ENCODE measurements around the gene PKMYT1.

Gene PKMYT1

DNA sequence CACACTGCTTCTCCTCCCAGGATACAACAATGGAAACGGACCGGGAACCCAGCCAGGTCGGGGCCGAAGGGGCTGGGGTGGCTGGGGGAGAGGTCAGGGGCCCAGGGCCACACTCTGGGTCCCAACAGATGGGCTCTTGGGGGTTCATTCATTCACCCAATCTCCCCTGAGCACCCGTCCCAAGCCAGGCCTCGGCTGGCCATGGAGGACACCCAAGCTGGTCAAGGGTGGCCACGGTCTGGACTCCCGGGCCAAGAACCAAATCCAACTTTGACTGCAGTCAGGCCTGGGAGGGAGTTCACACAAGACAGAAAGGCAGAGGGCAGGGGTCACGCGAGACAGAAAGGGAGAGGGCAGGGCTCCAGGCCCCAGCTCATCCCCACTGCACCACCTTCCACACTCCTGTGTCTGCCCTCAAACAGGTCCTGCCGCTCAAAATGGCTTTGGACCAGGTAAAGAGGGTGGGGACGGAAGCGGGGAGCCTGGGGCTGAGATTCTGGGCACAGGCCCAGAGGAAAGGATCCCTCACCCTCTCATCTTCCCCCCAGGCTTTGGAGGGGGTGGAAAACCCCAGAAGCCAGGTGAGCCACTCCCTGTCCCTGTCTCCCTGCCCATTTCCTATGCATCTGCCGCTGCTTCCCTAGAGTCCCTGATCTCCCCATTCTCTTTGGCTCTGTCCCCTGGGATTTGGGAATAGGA lies 12.3 kb upstream of the PKMYT1 start:
- no peak for DNase-seq

- DNase-seq = no peak
Observed at GRCh38 chr16:2991566-2992261, 11.5 kb upstream of the PKMYT1 start.

- no peak for DNase-seq
Observed at GRCh38 chr16:2990891-2991290, 10.6 kb upstream of the PKMYT1 start.

GRCh38 chr16:2988590-2989099 lies 8.4 kb upstream of the PKMYT1 start:
- DNase-seq = peak in 1 of 2 experiments; percentile 50

GRCh38 chr16:2987833-2988232 lies 7.6 kb upstream of the PKMYT1 start:
- peak; percentile 90 to 92 for DNase-seq

DNA sequence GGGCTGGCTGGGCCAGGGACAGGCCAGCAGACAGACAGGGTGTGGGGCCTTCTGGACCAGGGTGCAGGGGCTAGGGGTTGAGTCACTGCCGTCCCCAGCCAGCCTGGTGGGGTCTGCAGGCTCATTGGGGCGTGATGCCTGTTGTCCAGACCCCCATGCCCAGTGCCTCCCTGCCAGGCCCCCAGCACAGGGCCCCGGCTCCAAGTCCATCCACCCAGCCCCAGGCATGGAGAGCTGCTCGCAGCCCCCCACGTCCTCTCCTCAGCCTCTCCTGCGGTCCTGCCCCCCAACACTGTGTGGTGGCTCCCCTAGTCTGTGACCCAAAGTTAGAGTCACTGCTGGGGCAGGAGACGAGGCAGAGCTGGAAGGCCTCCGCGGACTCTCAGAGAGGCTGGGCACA lies 7.0 kb upstream of the PKMYT1 start:
- no peak for DNase-seq

DNA sequence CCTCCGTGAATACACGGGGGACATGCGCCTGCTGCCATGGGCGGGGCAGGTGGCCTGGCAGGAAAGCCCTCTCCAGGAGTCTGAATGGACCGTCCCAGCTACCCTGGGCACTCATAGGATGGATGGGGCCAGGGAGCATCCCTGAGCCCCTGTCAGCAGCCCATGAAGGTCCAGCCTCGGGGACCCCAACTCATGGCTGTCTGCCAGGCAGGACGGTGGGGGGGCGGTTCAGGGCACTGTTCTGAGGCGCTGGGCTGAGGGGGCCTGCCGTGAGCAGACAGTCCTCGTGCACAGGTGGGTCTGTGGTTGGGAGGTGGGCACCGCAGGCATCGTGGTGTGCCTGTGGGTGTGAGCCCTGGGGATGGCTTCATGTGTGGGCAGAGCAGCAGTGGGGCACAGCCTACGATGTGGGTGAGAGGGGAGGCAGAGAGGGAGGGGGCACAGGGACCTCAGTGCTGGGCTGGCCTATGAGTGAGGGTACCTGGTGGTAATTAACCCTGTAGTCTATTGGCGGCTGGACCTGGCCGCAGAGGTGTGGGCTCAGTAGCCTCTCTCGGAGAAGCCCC lies 6.5 kb upstream of the PKMYT1 start:
- no peak for DNase-seq

DNA sequence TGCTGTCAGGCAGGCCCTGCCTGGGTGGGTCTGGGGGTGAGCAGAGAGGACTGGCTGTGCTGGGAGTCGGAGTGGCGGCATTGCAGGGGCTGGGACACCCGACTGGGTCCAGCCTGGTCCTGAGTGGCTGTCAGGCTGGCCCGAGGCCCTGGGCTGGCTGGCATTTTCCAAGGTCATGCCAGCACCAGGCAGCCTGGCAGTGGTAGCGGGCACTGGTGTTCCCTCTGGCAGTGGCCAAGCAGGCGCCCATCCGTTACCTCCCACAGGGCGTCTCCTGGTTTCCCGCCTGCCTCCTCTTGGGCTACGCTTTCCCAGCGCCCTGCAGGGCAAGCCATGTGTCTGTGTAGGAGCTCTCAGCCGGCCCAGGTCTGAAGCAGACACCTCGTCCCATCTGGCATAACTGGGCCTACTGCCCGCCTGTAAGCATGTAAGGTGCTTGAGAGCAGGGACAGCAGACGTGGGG lies 5.7 kb upstream of the PKMYT1 start:
- DNase-seq = peak; percentile 93 to 97

DNA sequence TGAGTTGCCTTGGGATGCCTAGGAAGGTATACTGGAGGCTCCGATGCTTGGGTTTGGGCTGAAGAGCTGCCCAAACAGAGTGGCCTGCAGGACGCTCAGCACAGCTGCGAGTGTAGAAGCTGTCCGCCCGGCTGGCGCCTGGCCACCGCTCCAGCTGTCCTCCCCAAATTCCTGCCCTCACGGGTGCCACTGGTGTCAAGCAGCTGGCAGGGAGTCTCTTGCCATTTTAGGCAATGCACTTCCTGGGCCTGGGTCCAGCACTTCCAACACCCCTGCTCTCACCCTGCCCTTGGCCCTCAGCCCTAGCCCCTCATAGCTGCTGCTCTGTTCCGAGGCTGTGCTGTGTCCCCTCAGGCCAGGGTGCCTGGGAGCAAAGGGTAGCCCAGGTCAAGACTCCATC lies 5.2 kb upstream of the PKMYT1 start:
- DNase-seq = peak; percentile 31 to 61

DNA sequence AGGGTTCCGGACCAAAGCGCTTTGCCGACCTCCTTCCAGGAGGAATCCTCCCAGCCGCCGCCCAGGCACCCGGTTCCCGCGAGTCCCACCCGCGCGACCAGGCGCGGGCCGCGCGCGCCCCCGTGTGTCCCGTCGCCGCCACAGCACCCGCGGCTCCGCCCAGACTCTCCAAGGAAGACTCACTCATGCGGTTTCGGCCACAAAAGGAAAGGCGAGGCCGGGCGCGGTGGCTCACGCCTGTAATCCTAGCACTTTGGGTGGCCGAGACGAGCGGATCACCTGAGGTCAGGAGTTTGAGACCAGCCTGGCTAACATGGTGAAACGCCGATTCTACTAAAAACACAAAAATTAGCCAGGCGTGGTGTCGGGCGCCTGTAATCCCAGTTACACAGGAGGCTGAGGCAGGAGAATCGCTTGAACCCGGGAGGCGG lies 3.5 kb upstream of the PKMYT1 start:
- peak; percentile 60 to 80 for DNase-seq

DNA sequence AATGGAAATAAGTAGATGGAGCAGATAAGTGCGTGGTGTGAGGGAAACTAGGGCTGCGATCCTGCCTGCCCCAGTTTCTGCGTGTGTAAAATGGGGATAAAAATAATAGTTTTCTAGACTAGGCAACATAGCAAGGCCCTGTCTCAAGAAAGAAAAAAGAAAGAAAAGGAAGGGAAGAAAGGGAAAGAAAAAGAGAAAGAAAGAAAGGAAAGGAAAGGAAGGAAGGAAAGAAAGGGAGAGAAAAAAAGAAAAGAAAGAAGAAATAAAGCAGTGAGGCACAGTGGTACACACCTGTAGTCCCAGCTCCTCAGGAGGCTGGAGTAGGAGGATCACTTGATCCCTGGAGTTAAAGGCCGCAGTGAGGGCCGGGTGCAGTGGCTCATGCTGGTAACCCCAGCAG lies 2.2 kb upstream of the PKMYT1 start:
- DNase-seq = no peak

- DNase-seq = no peak
Observed at GRCh38 chr16:2981899-2982250, 1.6 kb upstream of the PKMYT1 start.

- DNase-seq = peak in 1 of 2 experiments; percentile 29
Observed at GRCh38 chr16:2981177-2981898, 1.1 kb upstream of the PKMYT1 start.

GRCh38 chr16:2979669-2980226 lies 498 bp downstream of the PKMYT1 start:
- no peak for DNase-seq

- DNase-seq = no peak
Observed at GRCh38 chr16:2977440-2977839, 2.8 kb downstream of the PKMYT1 start.

GRCh38 chr16:2976673-2977072 lies 3.6 kb downstream of the PKMYT1 start:
- no peak for DNase-seq

DNA sequence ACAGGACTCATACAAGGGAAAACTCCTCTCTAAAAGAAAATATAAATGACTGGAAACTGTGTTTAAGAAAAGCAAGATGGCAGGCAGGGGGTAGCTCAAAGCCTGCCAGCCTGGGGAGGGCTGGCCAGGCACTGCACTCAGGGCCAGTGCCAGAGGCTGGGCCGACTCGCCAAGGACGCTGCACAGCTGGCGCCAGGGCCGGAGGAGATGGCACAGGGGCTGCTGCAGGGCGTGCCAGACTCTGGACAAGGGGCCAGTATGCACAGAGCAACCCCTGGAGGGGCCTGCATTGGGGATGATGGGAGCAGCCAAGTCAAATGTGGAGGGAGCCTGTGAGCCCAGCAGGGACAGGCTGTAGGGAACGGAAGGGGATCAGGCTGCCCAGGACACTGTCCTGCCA lies 4.0 kb downstream of the PKMYT1 start:
- DNase-seq = no peak

- no peak for DNase-seq
Observed at GRCh38 chr16:2975161-2975795, 5.0 kb downstream of the PKMYT1 start.

- DNase-seq = no peak
Observed at GRCh38 chr16:2974319-2975056, 5.8 kb downstream of the PKMYT1 start.

DNA sequence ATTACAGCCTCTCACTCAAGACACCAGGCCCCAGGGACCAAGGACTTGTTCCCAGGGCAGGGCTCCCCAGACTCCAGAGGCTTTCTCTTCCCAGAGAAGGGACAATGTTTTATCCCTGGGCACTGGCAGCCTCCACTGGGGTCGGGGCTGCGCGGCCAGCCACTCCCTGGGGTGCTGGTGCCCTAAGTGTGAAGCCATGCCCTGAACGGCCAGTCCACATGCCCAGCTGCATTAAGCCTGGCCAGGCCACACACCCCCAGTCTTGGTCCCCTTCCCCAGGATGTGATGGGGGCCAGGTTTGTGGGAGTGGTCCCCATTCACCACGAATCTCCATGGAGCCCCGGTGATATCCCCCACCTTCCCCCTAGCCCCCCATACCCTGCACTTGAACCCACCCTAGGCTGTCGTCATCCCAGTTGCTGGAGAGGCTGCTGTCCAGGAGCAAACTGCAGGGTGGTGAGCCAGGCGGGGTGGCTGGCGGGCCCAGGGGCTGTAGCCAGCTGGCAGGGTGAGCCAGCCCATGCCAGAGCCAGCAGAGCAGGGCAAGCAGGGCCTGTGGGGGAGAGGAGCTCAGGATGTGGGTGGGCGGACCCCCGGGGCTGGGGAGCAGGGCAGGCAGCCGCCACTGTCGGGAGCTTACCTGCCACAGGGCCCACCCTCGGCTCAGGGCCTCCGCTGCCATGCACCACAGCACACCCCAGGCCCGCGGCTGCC lies 6.5 kb downstream of the PKMYT1 start:
- DNase-seq = no peak

DNA sequence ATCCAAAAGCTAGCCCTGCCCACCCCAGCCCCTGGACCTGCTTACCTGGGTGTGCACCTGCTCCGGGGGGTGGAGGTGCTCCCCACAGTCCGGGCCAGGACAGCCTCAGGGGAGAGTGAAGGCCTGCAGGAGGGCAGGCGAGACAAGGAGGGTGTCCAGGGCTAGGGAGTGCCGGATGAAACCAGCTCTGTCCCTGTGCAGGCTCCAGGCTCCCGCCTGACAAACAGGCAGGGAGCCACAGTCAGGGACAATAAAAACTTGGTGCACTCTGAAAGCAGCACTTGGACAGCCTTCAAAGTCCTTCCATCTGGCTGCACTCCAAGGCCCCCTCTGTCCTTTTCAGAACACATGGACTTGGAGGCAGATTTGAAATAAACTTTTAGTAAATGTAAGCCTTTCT lies 7.2 kb downstream of the PKMYT1 start:
- no peak for DNase-seq

Data from NCI-H524 (cell line).